Thyroid gland (tissue), 4 donors: Measurements from ENCODE around the gene IGDCC3.

Source experiments
- POLR2A ChIP-seq, 2 donors: fragments of 450-650 bp; IDR thresholded peaks; one replicate each; pipeline ENCODE4 v1.6.1; 2017; ENCODE audit warnings: antibody characterized with exemption in 2 of 2, mild to moderate bottlenecking in 2 of 2, moderate library complexity in 1 of 2
- TF ChIP-seq, protein P1 (sequence below), 6 experiments: fragments of 200-600 bp in 3 of 6; fragments of 450-650 bp in 3 of 6; sonication (generic) in 3 of 6; IDR thresholded peaks; one replicate each; pipeline ENCODE4 v1.5.1; 2016 to 2019; ENCODE audit warnings: antibody characterized with exemption in 6 of 6, mild to moderate bottlenecking in 2 of 6, inconsistent platforms in 1 of 6, moderate library complexity in 1 of 6

DNA sequence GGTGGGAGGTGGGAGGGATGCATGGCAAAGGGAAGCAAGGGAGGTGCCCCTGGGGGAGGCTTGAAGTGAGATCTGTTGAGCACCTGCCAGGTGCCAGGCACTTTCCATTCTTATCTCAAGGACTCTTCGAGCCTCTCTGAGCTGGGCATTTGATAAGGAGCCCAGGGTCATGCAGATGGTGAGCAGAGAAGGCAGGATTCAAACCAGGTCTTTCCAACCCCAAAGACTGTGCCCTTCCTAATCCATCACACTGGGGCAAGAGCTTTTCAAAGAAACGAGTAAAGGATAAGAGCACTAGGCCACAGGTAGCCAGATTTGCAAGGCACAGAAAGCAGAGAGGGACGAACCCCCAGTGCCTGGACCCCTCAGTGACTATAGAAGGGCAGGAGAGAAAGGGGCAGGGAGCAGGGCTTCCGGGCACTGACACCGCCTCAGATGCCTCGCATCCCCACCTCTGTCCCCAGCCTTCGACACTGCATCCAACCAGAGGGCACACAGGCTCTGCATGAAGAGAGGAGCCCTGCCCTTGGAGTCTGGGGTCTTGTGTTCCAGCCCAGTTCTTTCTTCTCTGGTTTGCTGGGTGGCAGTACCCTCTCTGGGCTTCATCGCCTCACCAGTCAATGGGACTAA, 23.9 kb upstream of the IGDCC3 start:
- no peak for TF ChIP-seq POLR2A (IDR thresholded peaks at IDR 0.05)
- TF ChIP-seq, protein P1, sequence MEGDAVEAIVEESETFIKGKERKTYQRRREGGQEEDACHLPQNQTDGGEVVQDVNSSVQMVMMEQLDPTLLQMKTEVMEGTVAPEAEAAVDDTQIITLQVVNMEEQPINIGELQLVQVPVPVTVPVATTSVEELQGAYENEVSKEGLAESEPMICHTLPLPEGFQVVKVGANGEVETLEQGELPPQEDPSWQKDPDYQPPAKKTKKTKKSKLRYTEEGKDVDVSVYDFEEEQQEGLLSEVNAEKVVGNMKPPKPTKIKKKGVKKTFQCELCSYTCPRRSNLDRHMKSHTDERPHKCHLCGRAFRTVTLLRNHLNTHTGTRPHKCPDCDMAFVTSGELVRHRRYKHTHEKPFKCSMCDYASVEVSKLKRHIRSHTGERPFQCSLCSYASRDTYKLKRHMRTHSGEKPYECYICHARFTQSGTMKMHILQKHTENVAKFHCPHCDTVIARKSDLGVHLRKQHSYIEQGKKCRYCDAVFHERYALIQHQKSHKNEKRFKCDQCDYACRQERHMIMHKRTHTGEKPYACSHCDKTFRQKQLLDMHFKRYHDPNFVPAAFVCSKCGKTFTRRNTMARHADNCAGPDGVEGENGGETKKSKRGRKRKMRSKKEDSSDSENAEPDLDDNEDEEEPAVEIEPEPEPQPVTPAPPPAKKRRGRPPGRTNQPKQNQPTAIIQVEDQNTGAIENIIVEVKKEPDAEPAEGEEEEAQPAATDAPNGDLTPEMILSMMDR (IDR thresholded peaks at IDR 0.05), result no peak
